HepG2 (cell line): ENCODE measurements around the gene RUSF1. TPM values are rescaled to one million over a fixed set of nuclear protein-coding genes. Genes with fewer than 3 reads are reported as not detected.

Source experiments
- BRCA1 ChIP-seq: sonication (generic); formaldehyde crosslinking; IDR thresholded peaks from 2 replicates; pipeline ENCODE4 v1.4.0; 2020; ENCODE audit warnings: missing genetic modification reagents
- GMEB1 ChIP-seq: sonication (generic); formaldehyde crosslinking; IDR thresholded peaks from 2 replicates; pipeline ENCODE4 v1.5.1; 2020; ENCODE audit warnings: missing genetic modification reagents, mild to moderate bottlenecking, borderline replicate concordance
- MEIS1 ChIP-seq: sonication (generic); formaldehyde crosslinking; IDR thresholded peaks from 2 replicates; pipeline ENCODE4 v1.9.0; 2021; ENCODE audit warnings: mild to moderate bottlenecking, missing genetic modification reagents, moderate library complexity, borderline replicate concordance
- NAIF1 ChIP-seq: sonication (generic); formaldehyde crosslinking; IDR thresholded peaks from 2 replicates; pipeline ENCODE4 v1.5.0; 2020; ENCODE audit warnings: mild to moderate bottlenecking, missing genetic modification reagents, borderline replicate concordance
- NCOA2 ChIP-seq: sonication (generic); formaldehyde crosslinking; IDR thresholded peaks from 2 replicates; pipeline ENCODE4 v1.8.0; 2022; ENCODE audit warnings: inconsistent platforms
- NR1H2 ChIP-seq: sonication (generic); formaldehyde crosslinking; IDR thresholded peaks from 2 replicates; pipeline ENCODE4 v1.8.1; 2022; ENCODE audit warnings: low read depth, missing genetic modification reagents, borderline replicate concordance
- NRL ChIP-seq: sonication (generic); formaldehyde crosslinking; IDR thresholded peaks from 2 replicates; pipeline ENCODE4 v1.5.0; 2020; ENCODE audit warnings: missing genetic modification reagents, mild to moderate bottlenecking, moderate library complexity, borderline replicate concordance
- SALL1 ChIP-seq: sonication (generic); formaldehyde crosslinking; IDR thresholded peaks from 2 replicates; pipeline ENCODE4 v1.8.0; 2022; ENCODE audit warnings: mild to moderate bottlenecking, missing genetic modification reagents
- SRF ChIP-seq: IDR thresholded peaks from 2 replicates; pipeline ENCODE4 v1.6.1; 2011; ENCODE audit warnings: mild to moderate bottlenecking, low read depth, low read length, moderate library complexity
- TBX3 ChIP-seq: fragments of 450-650 bp; IDR thresholded peaks from 2 replicates; pipeline ENCODE4 v1.6.1; 2017; ENCODE audit warnings: antibody characterized with exemption, mild to moderate bottlenecking, inconsistent platforms, borderline replicate concordance
- ZBTB38 ChIP-seq: sonication (generic); formaldehyde crosslinking; IDR thresholded peaks from 2 replicates; pipeline ENCODE4 v1.5.1; 2020; ENCODE audit warnings: mild to moderate bottlenecking, missing genetic modification reagents
- ZBTB46 ChIP-seq: sonication (generic); formaldehyde crosslinking; IDR thresholded peaks from 2 replicates; pipeline ENCODE4 v1.4.0; 2020; ENCODE audit warnings: mild to moderate bottlenecking, missing genetic modification reagents, borderline replicate concordance
- ZFP37 ChIP-seq: sonication (generic); formaldehyde crosslinking; IDR thresholded peaks from 2 replicates; pipeline ENCODE4 v1.4.0; 2020; ENCODE audit warnings: missing genetic modification reagents, borderline replicate concordance
- ZNF260 ChIP-seq: sonication (generic); formaldehyde crosslinking; IDR thresholded peaks from 2 replicates; pipeline ENCODE4 v1.4.0; 2020; ENCODE audit warnings: missing genetic modification reagents, low read depth, mild to moderate bottlenecking, borderline replicate concordance
- ZNF484 ChIP-seq: sonication (generic); formaldehyde crosslinking; IDR thresholded peaks from 2 replicates; pipeline ENCODE4 v1.5.1; 2020; ENCODE audit warnings: mild to moderate bottlenecking, low read depth, missing genetic modification reagents, borderline replicate concordance
- ZNF501 ChIP-seq: sonication (generic); formaldehyde crosslinking; IDR thresholded peaks from 2 replicates; pipeline ENCODE4 v1.5.1; 2020; ENCODE audit warnings: mild to moderate bottlenecking, moderate library complexity, missing genetic modification reagents
- ZNF547 ChIP-seq: sonication (generic); formaldehyde crosslinking; IDR thresholded peaks from 2 replicates; pipeline ENCODE4 v1.5.1; 2020; ENCODE audit warnings: mild to moderate bottlenecking, missing genetic modification reagents
- ZNF549 ChIP-seq: sonication (generic); formaldehyde crosslinking; IDR thresholded peaks from 2 replicates; pipeline ENCODE4 v1.5.0; 2020; ENCODE audit warnings: missing genetic modification reagents
- ZNF552 ChIP-seq: sonication (generic); formaldehyde crosslinking; IDR thresholded peaks from 2 replicates; pipeline ENCODE4 v1.9.0; 2022; ENCODE audit warnings: missing genetic modification reagents, mild to moderate bottlenecking, borderline replicate concordance
- ZNF576 ChIP-seq: sonication (generic); formaldehyde crosslinking; IDR thresholded peaks from 2 replicates; pipeline ENCODE4 v1.4.0; 2020; ENCODE audit warnings: mild to moderate bottlenecking, missing genetic modification reagents
- ZNF737 ChIP-seq: sonication (generic); formaldehyde crosslinking; IDR thresholded peaks from 2 replicates; pipeline ENCODE4 v1.5.0; 2020; ENCODE audit warnings: missing genetic modification reagents, mild to moderate bottlenecking, borderline replicate concordance
- ZNF768 ChIP-seq: sonication (generic); formaldehyde crosslinking; IDR thresholded peaks from 2 replicates; pipeline ENCODE4 v1.4.0; 2020; ENCODE audit warnings: missing genetic modification reagents
- ZNF777 ChIP-seq: sonication (generic); formaldehyde crosslinking; IDR thresholded peaks from 2 replicates; pipeline ENCODE4 v1.4.0; 2020; ENCODE audit warnings: missing genetic modification reagents
- ZNF841 ChIP-seq: sonication (generic); formaldehyde crosslinking; IDR thresholded peaks from 2 replicates; pipeline ENCODE4 v1.8.1; 2023; ENCODE audit warnings: missing genetic modification reagents, borderline replicate concordance
- polyA plus RNA-seq, 8 experiments: library from polyadenylated mRNA; depleted of rRNA in 3 of 8; stranded (reverse) in 7 of 8; unstranded in 1 of 8; fragments of >200 nt; fragmentation: Illumina TruSeq in 4 of 8; extraction: Trizol in 4 of 8; gene quantifications; 2 replicates each; pipeline versions ENCODE4 v1.2.1 to v1.2.3, GENCODE V29; 2011 to 2016; ENCODE audit warnings: low read depth in 4 of 8, missing spikeins in 1 of 8, mixed read lengths in 1 of 8; ENCODE audit not compliant: insufficient read depth in 1 of 8
- total RNA-seq, 5 experiments: library from RNA; depleted of rRNA; stranded (reverse); fragments of >200 nt; fragmentation: Illumina TruSeq; extraction: Trizol; gene quantifications; 2 replicates each; pipeline ENCODE4 v1.2.3, GENCODE V29; 2016; ENCODE audit warnings: low read depth in 1 of 5

The RUSF1 gene
- total and polyA plus RNA-seq, 2 of the 13 experiments (the other 11 are each of a cell fraction or from before 2014, with no cell fraction given): 40.8 to 50.2 TPM

- TF ChIP-seq ZBTB46 (CRISPR knock-in tag) (0 out of 2 replicates have a peak, but pooled peaks have one; percentile 11), ZNF547 (peak; percentile 91), ZNF777 (no peak; the same call in 1 of the 2 replicates), ZNF768 (CRISPR knock-in tag) (peak; percentile 68), NCOA2 (peak; percentile 72), ZNF552 (CRISPR knock-in tag) (peak; percentile 91), ZNF549 (CRISPR knock-in tag) (no peak), ZNF501 (CRISPR knock-in tag) (no peak), ZNF484 (CRISPR knock-in tag) (0 out of 2 replicates have a peak, but pooled peaks have one; percentile 30), ZBTB38 (CRISPR knock-in tag) (peak; percentile 81; the same call in 1 of the 2 replicates), NAIF1 (CRISPR knock-in tag) (peak; percentile 88; the same call in 1 of the 2 replicates), SALL1 (CRISPR knock-in tag) (peak; percentile 97), NRL (CRISPR knock-in tag) (peak; percentile 91; the same call in 1 of the 2 replicates), GMEB1 (peak; percentile 76; the same call in 1 of the 2 replicates), ZNF576 (CRISPR knock-in tag) (0 out of 2 replicates have a peak, but pooled peaks have one; percentile 86), ZNF737 (CRISPR knock-in tag) (no peak), NR1H2 (no peak; the same call in 1 of the 2 replicates), MEIS1 (CRISPR knock-in tag) (peak; percentile 26; the same call in 1 of the 2 replicates), ZFP37 (CRISPR knock-in tag) (peak; percentile 80; the same call in 1 of the 2 replicates), BRCA1 (CRISPR knock-in tag) (no peak), SRF (peak; percentile 43; the same call in 1 of the 2 replicates), ZNF260 (CRISPR knock-in tag) (no peak), TBX3 (peak; percentile 69; the same call in 1 of the 2 replicates), ZNF841 (CRISPR knock-in tag) (no peak; the same call in 1 of the 2 replicates)
- TF ChIP-seq, all 625 proteins: peak for 374
Measured at GRCh38 chr16:31458073-31458843, 49.9 kb downstream of the RUSF1 start (continued).
